ENCODE measurements around the gene LDAH. TPM values are rescaled to one million over a fixed set of nuclear protein-coding genes. Genes with fewer than 3 reads are reported as not detected.

The LDAH gene
- total RNA-seq, 1 experiment from 2014 or later, result not detected

DNA sequence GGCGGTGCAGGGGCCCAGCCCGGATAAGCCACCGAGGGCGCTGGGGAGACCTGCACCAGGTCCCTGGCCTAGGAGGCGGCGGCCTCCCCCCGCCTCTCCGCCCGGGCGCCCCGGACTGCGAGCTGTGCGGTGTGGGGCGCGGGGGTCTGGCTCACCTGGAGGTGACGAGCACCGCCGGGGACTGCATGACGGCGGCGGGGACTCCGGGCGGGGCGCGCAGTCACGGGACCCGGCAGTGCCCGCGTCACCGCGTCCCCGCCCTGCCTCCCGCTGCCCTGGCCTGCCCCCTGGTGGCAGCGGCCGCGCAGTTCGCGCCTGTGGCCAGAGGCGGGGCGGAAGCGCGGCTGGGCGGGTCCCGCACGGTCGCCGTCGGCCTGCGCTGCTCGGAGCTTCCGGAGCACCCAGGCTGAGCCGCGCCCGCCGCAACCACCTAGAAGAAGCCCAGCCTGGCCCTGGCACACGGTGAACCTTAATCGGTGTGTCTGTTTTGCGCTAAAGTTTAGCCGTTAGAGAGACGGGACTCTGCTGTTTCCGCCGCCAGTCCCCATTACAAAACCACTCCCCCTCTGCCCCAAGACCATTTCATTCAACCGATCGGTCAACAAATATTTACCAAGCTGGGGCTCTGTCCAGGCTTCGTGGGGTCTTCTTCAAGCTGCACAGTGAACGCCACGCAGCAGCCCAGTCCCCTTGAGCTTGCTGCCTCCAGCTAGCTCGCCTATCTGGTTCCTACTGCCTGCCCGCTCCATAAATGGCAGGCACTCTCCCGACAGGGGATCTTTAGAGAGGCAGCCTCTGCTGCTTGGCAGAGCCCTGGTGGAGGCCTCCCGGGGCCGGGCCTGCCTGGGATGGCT, 171.8 kb downstream of the LDAH start, which contains the start of gene HS1BP3:
TSS of gene HS1BP3 (minus strand) at position 222 of the 854 bp plus-strand sequence. CDS start at position 187, 35 bp downstream.
- Histone ChIP-seq H3K9ac (ENCODE audit: low read length) (peak within 1 kb of the TSS; percentile 84), H3K79me2 (ENCODE audit: low read length) (no peaks in the 10 kb centered on the region), H3K36me3 (ENCODE audit: low read depth, low read length) (no peaks in the 10 kb centered on the region), H3K9me3 (ENCODE audit: low read length) (no peaks in the 10 kb centered on the region), H3F3A (ENCODE audit: low read length, unreplicated experiment) (no peaks in the 10 kb centered on the region), H3K27ac (ENCODE audit: low read length) (peak within 1 kb of the TSS; percentile 24), H3K4me3 (ENCODE audit: low read length) (peak within 1 kb of the TSS; percentile 74), H2AFZ (ENCODE audit: low read length) (peak within 1 kb of the TSS; percentile 96), H4K20me1 (ENCODE audit: low read length) (no peaks in the 10 kb centered on the region), H3K4me2 (ENCODE audit: low read length) (peak within 1 kb of the TSS; percentile 94), H3K4me1 (ENCODE audit: insufficient read depth, low read length) (peaks cover 15% of the 10 kb centered on the region), H3K27me3 (ENCODE audit: low read length) (peaks cover 6% of the 10 kb centered on the region; the same call in 1 of the 2 replicates), H3K9me2 (replicated peaks; ENCODE audit: low read length) (no peaks in the 10 kb centered on the region)
- ChIA-PET CTCF (interaction anchor here (0.6 to 2.1 kb wide), 6 partner anchors 10 to 849 kb away, joined by 3 to 10 read pairs (median 7); partner anchors contain the start of gene RHOB), POLR2A (ENCODE audit: unreplicated experiment) (interaction anchor here (0.6 to 1.3 kb wide), 2 partner anchors 204 to 213 kb away, joined by 3 to 4 read pairs; partner anchors contain the start of gene RHOB)
- BruUV-seq (replicated peaks), result TSS peak; percentile 90
- TF ChIP-seq EZH2 (IDR thresholded peaks at IDR 0.05; ENCODE audit: low read length, unreplicated experiment) (no peak), EZH2phosphoT487 (IDR thresholded peaks at IDR 0.05; ENCODE audit: borderline replicate concordance, low read length) (no peak)
- TF ChIP-seq, protein P1, sequence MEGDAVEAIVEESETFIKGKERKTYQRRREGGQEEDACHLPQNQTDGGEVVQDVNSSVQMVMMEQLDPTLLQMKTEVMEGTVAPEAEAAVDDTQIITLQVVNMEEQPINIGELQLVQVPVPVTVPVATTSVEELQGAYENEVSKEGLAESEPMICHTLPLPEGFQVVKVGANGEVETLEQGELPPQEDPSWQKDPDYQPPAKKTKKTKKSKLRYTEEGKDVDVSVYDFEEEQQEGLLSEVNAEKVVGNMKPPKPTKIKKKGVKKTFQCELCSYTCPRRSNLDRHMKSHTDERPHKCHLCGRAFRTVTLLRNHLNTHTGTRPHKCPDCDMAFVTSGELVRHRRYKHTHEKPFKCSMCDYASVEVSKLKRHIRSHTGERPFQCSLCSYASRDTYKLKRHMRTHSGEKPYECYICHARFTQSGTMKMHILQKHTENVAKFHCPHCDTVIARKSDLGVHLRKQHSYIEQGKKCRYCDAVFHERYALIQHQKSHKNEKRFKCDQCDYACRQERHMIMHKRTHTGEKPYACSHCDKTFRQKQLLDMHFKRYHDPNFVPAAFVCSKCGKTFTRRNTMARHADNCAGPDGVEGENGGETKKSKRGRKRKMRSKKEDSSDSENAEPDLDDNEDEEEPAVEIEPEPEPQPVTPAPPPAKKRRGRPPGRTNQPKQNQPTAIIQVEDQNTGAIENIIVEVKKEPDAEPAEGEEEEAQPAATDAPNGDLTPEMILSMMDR (conservative IDR thresholded peaks at IDR 0.05; ENCODE audit: low read depth, low read length), result peak; percentile 67
- intact Hi-C loops (cut with micrococcal nuclease), result no loop called here
- DNase-seq (peak; percentile 91), ATAC-seq (peak; percentile 95)

DNA sequence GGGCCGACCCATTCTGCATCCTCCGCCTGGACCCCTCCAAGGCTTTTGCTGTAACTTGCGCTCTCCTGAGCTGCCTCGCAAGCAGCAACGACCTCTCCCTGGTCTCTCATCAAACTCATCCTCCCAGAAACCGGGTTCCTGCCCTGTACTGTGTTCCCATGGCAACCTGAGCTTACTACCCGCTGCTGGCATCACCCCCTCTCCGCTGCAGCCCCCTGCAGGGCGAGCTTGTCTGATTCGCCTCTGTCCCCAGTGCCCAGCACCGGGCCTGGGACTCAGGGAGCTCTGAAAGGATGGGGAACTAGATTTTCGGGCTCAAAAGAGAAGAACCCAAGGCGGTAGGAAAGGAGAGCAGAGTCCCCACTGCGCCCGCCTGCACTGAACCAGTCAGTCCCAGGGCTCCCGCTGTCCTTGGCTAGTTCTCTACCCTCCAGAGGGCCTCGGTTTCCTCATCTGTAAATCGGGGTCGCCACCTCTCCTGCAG, 172.5 kb downstream of the LDAH start:
- ATAC-seq (peak; percentile 31), DNase-seq (peak; percentile 16)
- ChIA-PET POLR2A (ENCODE audit: unreplicated experiment) (interaction anchor here (0.6 to 1.3 kb wide), 2 partner anchors 204 to 212 kb away, joined by 3 to 4 read pairs; partner anchors contain the start of gene RHOB), CTCF (interaction anchor here (0.6 to 2.1 kb wide), 6 partner anchors 11 to 849 kb away, joined by 3 to 10 read pairs (median 7); partner anchors contain the start of gene RHOB)
- Histone ChIP-seq H3K4me1 (ENCODE audit: insufficient read depth, low read length) (peaks cover 15% of the 10 kb centered on the region), H3K4me2 (ENCODE audit: low read length) (peak overlapping the region; percentile 94), H3K27me3 (ENCODE audit: low read length) (peaks cover 5% of the 10 kb centered on the region; the same call in 1 of the 2 replicates), H4K20me1 (ENCODE audit: low read length) (no peaks in the 10 kb centered on the region), H3K27ac (ENCODE audit: low read length) (peak overlapping the region; percentile 24), H3K79me2 (ENCODE audit: low read length) (no peaks in the 10 kb centered on the region), H3K36me3 (ENCODE audit: low read depth, low read length) (no peaks in the 10 kb centered on the region), H3K9ac (ENCODE audit: low read length) (peak overlapping the region; percentile 84), H3K9me3 (ENCODE audit: low read length) (no peaks in the 10 kb centered on the region), H3K4me3 (ENCODE audit: low read length) (peak overlapping the region; percentile 74), H2AFZ (ENCODE audit: low read length) (peak overlapping the region; percentile 96), H3F3A (ENCODE audit: low read length, unreplicated experiment) (no peaks in the 10 kb centered on the region), H3K9me2 (replicated peaks; ENCODE audit: low read length) (no peaks in the 10 kb centered on the region)
- BruUV-seq (replicated peaks), result TSS peak; percentile 71
- TF ChIP-seq EZH2phosphoT487 (IDR thresholded peaks at IDR 0.05; ENCODE audit: borderline replicate concordance, low read length), result no peak
- TF ChIP-seq, protein P1 (conservative IDR thresholded peaks at IDR 0.05; ENCODE audit: low read depth, low read length), result no peak
- no peak for TF ChIP-seq EZH2 (IDR thresholded peaks at IDR 0.05; ENCODE audit: low read length, unreplicated experiment)
- intact Hi-C loops (cut with micrococcal nuclease), result no loop called here
